SU-DHL-6 (cell line): ENCODE measurements around the gene PCNX3.
A peak's percentile ranks its signal among the peaks of the same experiment; 100 is the strongest.

ENCODE experiments used
- H2AFZ ChIP-seq: fragments of 200-600 bp; sonication (generic); 2 replicates; pipeline ENCODE4 v1.6.1; 2014; ENCODE audit warnings: low read depth, mild to moderate bottlenecking, moderate library complexity, mixed read lengths, antibody characterized with exemption, low read length; ENCODE audit not compliant: severe bottlenecking
- H3F3A ChIP-seq: fragments of 200-600 bp; shearing (Covaris generic); 2 replicates; pipeline ENCODE4 v1.6.0; 2016; ENCODE audit warnings: antibody characterized with exemption, mild to moderate bottlenecking; ENCODE audit not compliant: insufficient read depth
- H3K27ac ChIP-seq: fragments of 200-600 bp; sonication (generic); 2 replicates; pipeline ENCODE4 v1.5.1; 2016; ENCODE audit warnings: low read depth, mild to moderate bottlenecking, low read length, moderate library complexity, mixed read lengths
- H3K27me3 ChIP-seq: fragments of 200-600 bp; sonication (generic), shearing (Covaris generic); 2 replicates; pipeline ENCODE4 v1.6.0; 2014; ENCODE audit warnings: mild to moderate bottlenecking, low read length
- H3K36me3 ChIP-seq: fragments of 200-600 bp; sonication (generic); 2 replicates; pipeline ENCODE4 v1.6.1; 2014; ENCODE audit warnings: mild to moderate bottlenecking, low read length, mixed read lengths
- H3K4me2 ChIP-seq: fragments of 300-600, 200-600 bp; shearing (Covaris generic), sonication (generic); 2 replicates; pipeline ENCODE4 v1.6.0; 2014; ENCODE audit warnings: low read length, low read depth, mild to moderate bottlenecking; ENCODE audit not compliant: poor library complexity, severe bottlenecking
- H3K4me3 ChIP-seq: fragments of 200-600 bp; sonication (generic); 2 replicates; pipeline ENCODE4 v1.5.1; 2014; ENCODE audit warnings: antibody characterized with exemption, low read length, mild to moderate bottlenecking, mixed read lengths; ENCODE audit not compliant: insufficient read depth, poor library complexity, severe bottlenecking
- H3K79me2 ChIP-seq: fragments of 200-600 bp; sonication (generic); 2 replicates; pipeline ENCODE4 v1.6.1; 2014; ENCODE audit warnings: mild to moderate bottlenecking, low read length, moderate library complexity; ENCODE audit not compliant: insufficient read depth
- H3K9ac ChIP-seq: fragments of 200-600 bp; sonication (generic); 2 replicates; pipeline ENCODE4 v1.7.0; 2014; ENCODE audit warnings: mild to moderate bottlenecking, low read length
- H3K9me2 ChIP-seq: fragments of 200-600 bp; sonication (generic); replicated peaks from 2 replicates; pipeline ENCODE4 v1.6.1; 2014; ENCODE audit warnings: low read length; ENCODE audit not compliant: insufficient read depth
- H3K9me3 ChIP-seq: fragments of 200-600 bp; sonication (generic); 2 replicates; pipeline ENCODE4 v1.6.1; 2014; ENCODE audit warnings: low read length, mixed read lengths; ENCODE audit not compliant: insufficient read depth
- H4K20me1 ChIP-seq: fragments of 200-600 bp; sonication (generic); 2 replicates; pipeline ENCODE4 v1.6.1; 2014; ENCODE audit warnings: low read depth, mild to moderate bottlenecking, antibody characterized with exemption, low read length, moderate library complexity, mixed read lengths
- CTCF ChIP-seq: fragments of 200-600 bp; sonication (generic); IDR thresholded peaks from one replicate; pipeline ENCODE4 v1.5.1; 2017; ENCODE audit warnings: antibody characterized with exemption, mild to moderate bottlenecking, low read length, moderate library complexity; ENCODE audit not compliant: insufficient read depth, poor library complexity, severe bottlenecking
- EZH2phosphoT487 ChIP-seq: fragments of 200-600 bp; sonication (generic), shearing (Covaris generic); conservative IDR thresholded peaks from 2 replicates; pipeline ENCODE4 v1.6.1; 2018; ENCODE audit warnings: mild to moderate bottlenecking, antibody characterized with exemption, low read length, moderate library complexity, mixed read lengths

Gene PCNX3

DNA sequence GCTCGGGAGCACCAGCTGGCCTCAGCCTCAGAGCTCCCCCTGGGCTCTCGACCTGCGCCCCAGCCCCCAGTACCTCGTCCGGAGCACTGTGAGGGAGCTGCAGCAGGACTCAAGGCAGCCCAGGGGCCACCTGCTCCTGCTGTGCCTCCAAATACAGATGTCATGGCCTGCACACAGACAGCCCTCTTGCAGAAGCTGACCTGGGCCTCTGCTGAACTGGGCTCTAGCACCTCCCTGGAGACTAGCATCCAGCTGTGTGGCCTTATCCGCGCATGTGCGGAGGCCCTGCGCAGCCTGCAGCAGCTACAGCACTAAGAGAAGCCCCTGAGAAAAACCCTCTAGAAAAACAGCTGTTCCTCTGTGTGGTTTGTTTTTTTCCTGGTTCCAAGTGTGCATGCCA, 44.2 kb upstream of the PCNX3 start:
- Histone ChIP-seq H3K36me3 (no peaks in the 10 kb centered on the region), H2AFZ (no peak overlapping the region), H3K27ac (no peak overlapping the region), H3K9me2 (no peaks in the 10 kb centered on the region), H3F3A (peaks cover 11% of the 10 kb centered on the region), H3K9ac (peak overlapping the region; percentile 84), H3K27me3 (no peaks in the 10 kb centered on the region), H3K4me3 (peak overlapping the region; percentile 95), H3K4me2 (peak overlapping the region; percentile 97), H4K20me1 (no peaks in the 10 kb centered on the region), H3K9me3 (no peaks in the 10 kb centered on the region), H3K79me2 (peaks cover 20% of the 10 kb centered on the region; the same call in 1 of the 2 replicates)
- no peak for TF ChIP-seq EZH2phosphoT487

DNA sequence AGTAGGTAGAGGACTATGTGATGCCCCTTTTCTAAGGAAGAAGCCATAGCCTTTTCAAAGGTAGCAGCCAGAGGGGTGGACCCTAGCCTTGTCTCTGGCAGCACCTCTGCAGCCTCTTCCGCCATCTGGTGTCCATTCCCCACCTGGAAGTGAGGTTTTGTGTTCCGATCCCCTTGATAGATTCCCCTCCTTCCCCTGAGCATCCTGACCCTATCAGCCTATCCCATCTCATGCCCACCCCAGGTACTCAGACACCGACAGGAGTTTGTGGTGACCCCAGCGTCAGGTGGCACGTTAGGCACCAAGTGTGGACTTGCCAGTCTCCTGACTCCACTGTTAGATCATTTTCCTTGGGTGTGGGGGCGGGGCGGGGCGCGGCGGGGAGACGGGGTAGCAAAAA, 43.6 kb upstream of the PCNX3 start:
- peaks cover 11% of the 10 kb centered on the region for H3F3A ChIP-seq
- H3K79me2 ChIP-seq, result peaks cover 20% of the 10 kb centered on the region; the same call in 1 of the 2 replicates
- H3K4me2 ChIP-seq, result peak overlapping the region; percentile 97
- H3K9me2 ChIP-seq, result no peaks in the 10 kb centered on the region
- TF ChIP-seq EZH2phosphoT487 (no peak), CTCF (no peak)
- no peak overlapping the region for H3K27ac ChIP-seq
- no peaks in the 10 kb centered on the region for H3K36me3 ChIP-seq
- H3K27me3 ChIP-seq, result no peaks in the 10 kb centered on the region
- H4K20me1 ChIP-seq, result no peaks in the 10 kb centered on the region
- H3K9me3 ChIP-seq, result no peaks in the 10 kb centered on the region
- peak overlapping the region; percentile 84; the same call in 1 of the 2 replicates for H3K9ac ChIP-seq
- peak overlapping the region; percentile 43 for H3K4me3 ChIP-seq
- H2AFZ ChIP-seq, result no peak overlapping the region

GRCh38 chr11:65572356-65573051, 43.1 kb upstream of the PCNX3 start, which contains the start of gene FAM89B:
TSS of gene FAM89B (plus strand) at chr11:65572538. CDS start at chr11:65572670, 132 bp downstream.
- H3K9me2 ChIP-seq, result no peaks in the 10 kb centered on the region
- H3K36me3 ChIP-seq, result no peaks in the 10 kb centered on the region
- peak within 1 kb of the TSS; percentile 95 for H3K4me3 ChIP-seq
- H3K9ac ChIP-seq, result peak within 1 kb of the TSS; percentile 84
- peak within 1 kb of the TSS; percentile 97 for H3K4me2 ChIP-seq
- H3K27me3 ChIP-seq, result no peaks in the 10 kb centered on the region
- no peaks in the 10 kb centered on the region for H3K9me3 ChIP-seq
- H3K27ac ChIP-seq, result no peak within 1 kb of the TSS
- H3K79me2 ChIP-seq, result peaks cover 20% of the 10 kb centered on the region; the same call in 1 of the 2 replicates
- H2AFZ ChIP-seq, result no peak within 1 kb of the TSS
- TF ChIP-seq CTCF (no peak), EZH2phosphoT487 (no peak)
- peaks cover 11% of the 10 kb centered on the region for H3F3A ChIP-seq
- H4K20me1 ChIP-seq, result no peaks in the 10 kb centered on the region

- Histone ChIP-seq H3K79me2 (peaks cover 18% of the 10 kb centered on the region; the same call in 1 of the 2 replicates), H3K9ac (peak overlapping the region; percentile 84)
These were observed 42.0 kb upstream of the PCNX3 start for GRCh38 chr11:65573391-65574079.

More at GRCh38 chr11:65573391-65574079, 42.0 kb upstream of the PCNX3 start:
- Histone ChIP-seq H3F3A (peaks cover 11% of the 10 kb centered on the region), H3K36me3 (no peaks in the 10 kb centered on the region), H3K27ac (no peak overlapping the region), H3K27me3 (no peaks in the 10 kb centered on the region), H2AFZ (no peak overlapping the region), H3K9me2 (no peaks in the 10 kb centered on the region), H3K9me3 (no peaks in the 10 kb centered on the region), H3K4me2 (peak overlapping the region; percentile 97), H3K4me3 (peak overlapping the region; percentile 43), H4K20me1 (no peaks in the 10 kb centered on the region)
- TF ChIP-seq CTCF (no peak), EZH2phosphoT487 (no peak)
